AG04450 (cell line): ENCODE measurements around the gene NPHP3. TPM values are rescaled to one million over a fixed set of nuclear protein-coding genes. Genes with fewer than 3 reads are reported as not detected.
"Not testable (repeated sequence)": the region's sequence is repeated elsewhere in the genome, so short reads cannot be mapped to it uniquely, and the experiment has no call there.

Source experiments
- CTCF ChIA-PET: fragments of 300-600, 350-600 bp; formaldehyde crosslinking; extraction: SDS; loops from one replicate; lab custom pipeline; 2022; ENCODE audit warnings: antibody characterized with exemption, inconsistent platforms; lab: Charles Lee
- POLR2A ChIA-PET: fragments of 350-600 bp; formaldehyde crosslinking; extraction: SDS; loops from one replicate; lab custom pipeline; 2021; ENCODE audit warnings: antibody characterized with exemption, inconsistent platforms; lab: Yijun Ruan, JAX
- DNase-seq: peaks from one replicate; pipeline ENCODE4 v3.0.0-alpha.2; 2011; ENCODE audit warnings: low read depth, low spot score
- H3K27ac ChIP-seq: one replicate; pipeline ENCODE4 v1.5.1; 2012; ENCODE audit warnings: low read depth, low read length, control low read depth
- H3K27me3 ChIP-seq: one replicate; pipeline ENCODE4 v1.6.0; 2012; ENCODE audit warnings: low read length; ENCODE audit not compliant: control insufficient read depth, insufficient read depth
- H3K4me3 ChIP-seq: 2 replicates; pipeline ENCODE4 v1.5.1; 2011; ENCODE audit warnings: mild to moderate bottlenecking, low read depth, low read length, control low read depth
- H3K9me3 ChIP-seq: 2 replicates; pipeline ENCODE4 v1.5.1; 2012; ENCODE audit warnings: low read length; ENCODE audit not compliant: control insufficient read depth, insufficient read depth
- CTCF ChIP-seq: IDR thresholded peaks from 2 replicates; pipeline ENCODE4 v1.5.1; 2011; ENCODE audit warnings: low read depth, low read length, control low read depth, inconsistent platforms
- polyA plus RNA-seq: library from polyadenylated mRNA; depleted of rRNA; stranded (reverse); fragments of >200 nt; gene quantifications from 2 replicates; pipeline ENCODE4 v1.2.3, GENCODE V29; 2011; rRNA removed

The NPHP3 gene
- polyA plus RNA-seq, 1 experiment, result 40.4 TPM

GRCh38 chr3:132641837-132642538, 80.2 kb downstream of the NPHP3 start:
- H3K27ac ChIP-seq, result no peak overlapping the region
- H3K4me3 ChIP-seq, result no peak overlapping the region
- no peaks in the 10 kb centered on the region for H3K27me3 ChIP-seq
- peak; percentile 74 for TF ChIP-seq CTCF
- H3K9me3 ChIP-seq, result no peaks in the 10 kb centered on the region
- POLR2A ChIA-PET, result interaction anchor here (1.5 kb wide), 1 partner anchor 106 kb away, joined by 5 read pairs; no protein-coding TSS in a partner anchor
- CTCF ChIA-PET, result interaction anchor here (0.6 to 6.7 kb wide), 28 partner anchors 11 to 298 kb away, joined by 3 to 381 read pairs (median 4); partner anchors contain the start of genes ACAD11 and UBA5
- no peak for DNase-seq

- H3K9me3 ChIP-seq, H3K27ac ChIP-seq, DNase-seq, H3K4me3 ChIP-seq, H3K27me3 ChIP-seq: not testable (repeated sequence)
- ChIA-PET CTCF (interaction anchor here (0.6 to 6.7 kb wide), 19 partner anchors 11 to 241 kb away, joined by 3 to 381 read pairs (median 5); partner anchors contain the start of genes ACAD11 and UBA5), POLR2A (interaction anchor here (1.5 kb wide), 1 partner anchor 105 kb away, joined by 5 read pairs; no protein-coding TSS in a partner anchor)
These were observed 80.8 kb downstream of the NPHP3 start for GRCh38 chr3:132641427-132641826.

DNA sequence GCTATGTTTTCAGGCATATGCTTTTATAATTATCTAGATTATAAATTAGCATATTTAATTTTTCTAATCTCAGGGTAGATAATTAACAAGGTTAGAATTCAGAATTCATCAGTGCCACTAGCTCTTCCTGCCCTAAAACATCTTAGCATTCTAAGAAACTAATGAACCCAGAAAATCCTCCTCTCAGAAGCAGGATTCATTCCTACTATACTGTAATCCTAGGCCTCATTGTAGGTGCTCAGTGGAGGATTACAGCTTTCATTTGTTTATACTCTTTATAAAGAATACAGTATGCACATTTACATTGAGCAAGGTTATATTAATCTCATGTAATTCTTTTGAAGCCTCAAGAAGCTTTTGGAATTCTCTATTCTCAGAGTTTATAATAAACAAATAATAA, 83.5 kb downstream of the NPHP3 start:
- ChIA-PET POLR2A (interaction anchor here (1.4 kb wide), 1 partner anchor 96 kb away, joined by 5 read pairs; no protein-coding TSS in a partner anchor), CTCF (interaction anchor here (0.5 to 6.7 kb wide), 3 partner anchors 19 to 102 kb away, joined by 3 to 381 read pairs (median 3); no protein-coding TSS in a partner anchor)
- Histone ChIP-seq H3K27ac (no peak overlapping the region), H3K27me3 (no peaks in the 10 kb centered on the region), H3K4me3 (no peak overlapping the region), H3K9me3 (no peaks in the 10 kb centered on the region)
- no peak for TF ChIP-seq CTCF
- no peak for DNase-seq

GRCh38 chr3:132637590-132637989, 84.6 kb downstream of the NPHP3 start:
- ChIA-PET POLR2A (no interaction called here), CTCF (interaction anchor here (6.7 kb wide), 1 partner anchor 101 kb away, joined by 381 read pairs; no protein-coding TSS in a partner anchor)
- no peak for TF ChIP-seq CTCF
- no peaks in the 10 kb centered on the region for H3K9me3 ChIP-seq
- no peak overlapping the region for H3K4me3 ChIP-seq
- H3K27me3 ChIP-seq, result no peaks in the 10 kb centered on the region
- DNase-seq, result no peak
- H3K27ac ChIP-seq, result no peak overlapping the region

- no peak overlapping the region for H3K4me3 ChIP-seq
- no peaks in the 10 kb centered on the region for H3K9me3 ChIP-seq
- POLR2A ChIA-PET, result no interaction called here
- no peaks in the 10 kb centered on the region for H3K27me3 ChIP-seq
- TF ChIP-seq CTCF, result no peak
- no peak overlapping the region for H3K27ac ChIP-seq
- DNase-seq, result no peak
- CTCF ChIA-PET, result interaction anchor here (0.5 to 2.2 kb wide), 2 partner anchors 100 to 390 kb away, joined by 5 to 12 read pairs; no protein-coding TSS in a partner anchor
These were observed 87.2 kb downstream of the NPHP3 start for GRCh38 chr3:132635052-132635451.

Other genes starting within 250 kb of the NPHP3 start
- gene ACKR4, start 125.1 kb downstream of the NPHP3 start, polyA plus RNA-seq, result 0.10 and 0.20 TPM in 2 replicates
- gene ACAD11, start 62.6 kb downstream of the NPHP3 start, polyA plus RNA-seq, result 21.9 and 23.3 TPM in 2 replicates
- 39.0 and 54.0 TPM in 2 replicates for gene UBA5, start 62.1 kb downstream of the NPHP3 start, polyA plus RNA-seq